GM18909 (cell line): ENCODE results near the gene GLI1.
"Not testable (repeated sequence)": the region's sequence is repeated elsewhere in the genome, so short reads cannot be mapped to it uniquely, and the experiment has no call there.

Source experiments
- ATAC-seq: cut with Tn5 transposase; IDR thresholded peaks from one replicate; pipeline ENCODE4 v1.9.1; 2021; ENCODE audit warnings: mild to moderate bottlenecking; ENCODE audit not compliant: unreplicated experiment, poor library complexity

The GLI1 gene

DNA sequence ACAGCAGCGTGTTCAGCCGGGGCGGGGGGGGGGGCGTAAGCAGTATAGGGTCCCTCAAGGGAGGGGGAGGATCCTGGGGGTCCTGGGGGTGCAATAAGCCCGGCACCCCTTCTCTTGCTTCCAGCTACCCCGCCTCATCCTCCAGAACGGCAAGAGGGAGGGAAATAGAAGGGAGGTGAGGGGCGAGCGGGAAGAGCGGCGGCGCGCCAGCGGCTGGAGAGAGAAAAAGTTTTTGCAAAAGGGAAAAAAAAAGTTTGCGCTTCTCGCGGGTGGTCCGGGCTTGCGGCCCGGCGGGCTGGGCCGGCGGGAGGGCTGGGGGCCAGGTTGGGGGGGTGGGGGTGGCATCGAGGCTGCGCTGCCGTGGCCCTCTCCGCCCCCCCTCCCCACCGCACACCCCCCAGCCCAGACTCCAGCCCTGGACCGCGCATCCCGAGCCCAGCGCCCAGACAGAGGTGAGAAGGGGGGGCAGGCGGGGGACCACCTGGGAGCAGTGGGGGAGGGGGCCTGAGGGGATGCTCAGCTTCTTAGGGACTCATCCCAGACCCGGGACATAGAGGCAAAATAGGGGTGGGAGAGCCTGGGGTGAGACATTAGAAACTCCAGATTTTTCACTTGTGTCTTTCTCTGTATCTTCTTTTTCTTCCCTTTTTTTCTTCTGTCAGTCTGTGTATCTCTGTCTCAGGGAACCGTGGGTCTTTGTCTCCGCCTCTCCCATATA lies at the start of gene GLI1:
GLI1 (plus strand) TSS at position 36 of the 718 bp plus-strand sequence. CDS start 3,907 bp downstream, outside the sequence.
- no peak for ATAC-seq

DNA sequence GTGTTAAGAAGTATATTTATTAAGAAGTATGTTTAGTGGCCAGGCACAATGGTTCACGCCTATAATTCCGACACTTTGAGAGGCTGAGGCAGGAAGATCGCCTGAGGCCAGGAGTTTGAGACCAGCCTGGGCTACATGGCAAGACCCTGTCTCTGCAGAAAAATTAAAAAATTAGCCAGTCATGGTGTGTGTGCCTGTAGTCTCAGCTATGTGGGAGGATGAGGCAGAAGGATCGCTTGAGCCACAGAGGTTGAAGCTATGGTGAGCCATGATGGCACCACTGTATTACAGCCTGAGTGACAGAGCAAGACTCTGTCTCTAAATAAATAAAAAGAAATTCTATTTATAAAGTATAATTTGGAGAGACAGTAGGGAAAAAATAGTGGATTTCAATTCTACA lies 49.1 kb upstream of the GLI1 start:
- no peak for ATAC-seq

DNA sequence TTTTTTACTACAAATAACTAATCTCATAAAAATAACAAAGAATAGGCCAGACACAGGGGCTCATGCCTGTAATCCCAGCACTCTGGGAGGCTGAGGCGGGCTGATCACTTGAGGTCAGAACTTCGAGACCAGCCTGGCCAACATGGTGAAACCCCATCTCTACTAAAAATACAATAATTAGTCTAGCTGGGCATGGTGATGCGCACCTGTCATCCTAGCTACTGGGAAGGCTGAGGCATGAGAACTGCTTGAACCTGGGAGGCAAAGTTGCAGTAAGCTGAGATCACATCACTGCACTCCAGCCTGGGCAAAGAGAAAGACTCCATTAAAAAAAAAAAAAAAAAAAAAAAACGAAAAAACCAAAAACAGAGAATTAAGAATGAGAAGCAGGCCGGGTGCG lies 45.4 kb upstream of the GLI1 start:
- ATAC-seq: not testable (repeated sequence)

DNA sequence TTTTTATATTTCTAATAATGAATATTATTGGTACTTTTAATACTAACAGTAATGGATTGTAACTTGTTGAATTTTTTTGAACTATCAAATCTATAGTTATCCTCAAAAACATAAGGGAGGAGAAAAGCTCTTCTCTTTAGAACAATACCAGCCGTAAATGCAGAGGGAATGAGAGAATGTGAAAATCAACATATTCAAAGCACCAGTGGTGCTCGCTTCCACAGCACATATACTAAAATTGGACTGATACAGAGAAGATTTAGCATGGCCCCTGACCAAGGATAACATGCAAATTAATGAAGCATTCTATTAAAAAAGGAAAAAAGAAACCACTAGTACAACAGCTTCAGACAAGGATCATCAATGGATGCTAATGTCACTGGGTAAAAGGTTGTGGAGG lies 44.5 kb upstream of the GLI1 start:
- ATAC-seq: no peak

DNA sequence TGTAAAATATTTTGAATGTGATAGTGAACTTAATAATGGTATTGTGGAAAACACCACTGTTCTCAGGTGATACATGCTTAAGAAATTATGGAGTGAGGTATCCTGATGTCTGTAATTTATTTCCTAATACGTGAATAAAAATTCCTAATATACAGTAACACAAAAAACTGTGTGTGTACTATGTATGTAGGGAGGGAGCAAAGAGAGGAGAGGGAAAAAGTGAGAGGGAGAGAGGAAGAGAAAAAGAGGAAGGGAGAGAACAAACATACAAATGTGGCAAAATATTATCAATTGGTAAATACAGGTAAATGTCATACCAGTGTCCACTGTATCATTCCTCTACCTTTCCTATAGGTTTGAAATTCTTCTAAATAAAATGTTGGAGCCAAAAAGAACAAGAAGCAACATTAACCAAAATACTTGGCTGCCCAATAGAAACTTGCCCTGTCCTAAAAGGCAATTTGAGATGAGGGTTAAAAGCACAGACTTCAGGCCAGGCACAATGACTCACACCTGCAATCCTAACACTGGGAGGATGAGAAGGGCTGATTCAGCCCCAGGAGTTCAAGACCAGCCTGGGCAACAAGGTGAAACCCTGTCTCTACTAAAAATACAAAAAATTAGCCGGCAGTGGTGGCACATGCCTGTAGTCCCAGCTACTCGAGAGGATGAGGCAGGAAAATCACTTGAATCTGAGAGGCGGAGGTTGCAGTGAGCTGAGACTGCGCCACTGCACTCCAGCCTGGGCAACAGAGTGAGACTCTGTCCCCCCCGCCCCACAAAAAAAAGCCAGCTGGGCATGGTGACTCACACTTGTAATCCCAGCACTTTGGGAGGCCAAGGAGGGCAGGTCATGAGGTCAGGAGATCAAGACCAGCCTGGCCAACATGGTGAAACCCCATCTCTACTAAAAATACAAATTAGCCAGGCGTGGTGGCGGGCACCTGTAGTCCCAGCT lies 43.3 kb upstream of the GLI1 start:
- ATAC-seq: no peak

DNA sequence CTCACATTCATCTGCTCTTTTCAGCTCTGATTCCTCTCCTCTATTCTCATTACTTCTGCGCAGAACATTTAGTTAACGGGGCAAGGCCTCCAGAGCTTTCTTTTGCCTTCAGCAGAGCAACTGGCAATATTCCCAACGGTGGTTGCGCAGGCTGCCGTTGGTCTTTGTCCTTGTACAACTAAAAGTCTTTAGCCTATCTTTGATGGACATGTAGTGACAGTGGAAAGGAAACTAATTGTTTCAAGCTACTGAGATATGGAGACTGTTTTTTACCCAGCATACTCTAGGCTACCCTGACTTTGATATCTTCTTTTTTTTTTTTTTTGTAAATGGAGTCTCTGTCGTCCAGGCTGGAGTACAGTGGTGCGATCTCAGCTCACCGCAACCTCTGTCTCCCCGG lies 41.3 kb upstream of the GLI1 start:
- ATAC-seq: no peak

DNA sequence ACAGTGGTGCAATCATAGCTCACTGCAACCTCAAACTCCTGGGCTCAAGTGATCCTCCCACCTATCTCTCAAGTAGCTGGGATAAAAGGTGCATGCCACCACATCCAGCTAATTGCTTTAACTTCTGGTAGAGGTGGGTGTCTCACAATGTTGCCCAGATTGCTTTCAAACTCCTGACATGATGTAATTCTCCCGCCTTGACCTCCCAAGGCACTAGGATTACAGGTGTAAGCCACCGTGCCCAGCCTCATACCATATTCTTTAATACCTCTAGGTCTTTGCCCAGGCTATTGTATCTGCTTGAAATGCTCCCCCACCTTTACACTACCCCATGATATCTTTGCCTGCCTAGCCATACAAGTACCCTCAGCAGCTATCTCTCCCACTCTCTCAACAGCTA lies 40.1 kb upstream of the GLI1 start:
- ATAC-seq: no peak

DNA sequence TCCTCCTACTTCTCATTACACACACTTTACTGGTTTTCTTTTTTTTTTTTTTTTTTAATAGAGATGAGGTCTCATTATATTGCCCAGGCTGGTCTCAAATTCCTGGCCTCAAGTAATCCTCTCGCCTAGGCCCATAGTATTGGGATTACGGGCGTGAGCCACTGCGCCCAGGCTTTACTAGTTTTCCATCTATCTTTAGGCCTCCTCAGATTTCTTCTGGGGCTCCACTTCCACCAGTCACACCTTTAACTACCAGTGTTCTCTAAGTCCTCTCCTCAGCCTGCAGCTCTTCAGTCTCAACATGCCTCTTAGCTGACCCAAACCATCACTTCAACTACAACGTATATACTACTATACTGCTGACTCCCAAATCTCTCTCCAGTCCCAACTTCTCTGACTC lies 39.1 kb upstream of the GLI1 start:
- ATAC-seq: no peak

DNA sequence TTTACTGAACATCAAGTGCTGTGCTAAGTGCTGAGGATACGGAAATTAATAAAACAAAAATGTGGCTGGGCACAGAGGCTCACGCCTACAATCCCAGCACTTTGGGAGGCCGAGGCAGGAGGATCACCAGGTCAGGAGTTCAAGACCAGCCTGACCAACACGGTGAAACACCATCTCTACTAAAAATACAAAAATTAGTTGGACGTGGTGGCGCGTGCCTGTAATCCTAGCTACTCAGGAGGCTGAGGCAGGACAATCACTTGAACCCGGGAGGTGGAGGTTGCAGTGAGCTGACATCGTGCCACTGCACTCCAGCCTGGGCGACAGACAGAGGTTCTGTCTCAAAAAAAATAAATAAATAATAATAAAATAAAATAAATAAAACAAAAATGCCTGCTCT lies 32.6 kb upstream of the GLI1 start:
- ATAC-seq: not testable (repeated sequence)

DNA sequence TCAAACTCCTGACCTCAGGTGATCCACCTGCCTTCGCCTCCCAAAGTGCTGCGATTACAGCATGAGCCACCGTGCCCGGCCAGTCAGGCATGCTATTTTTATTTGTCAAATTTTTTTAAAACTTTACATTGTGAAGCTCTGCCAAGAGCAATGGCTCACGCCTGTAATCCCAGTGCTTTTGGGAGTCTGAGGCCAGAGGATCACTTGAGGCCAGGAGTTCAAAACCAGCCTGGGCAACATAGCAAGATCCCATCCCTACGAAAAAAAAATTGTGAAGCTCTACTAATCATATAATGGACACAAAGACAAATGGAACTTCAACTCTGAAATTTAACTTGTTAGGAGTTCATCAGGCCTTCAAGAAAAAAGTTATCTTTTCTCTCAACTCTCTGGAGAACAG lies 30.6 kb upstream of the GLI1 start:
- ATAC-seq: no peak

DNA sequence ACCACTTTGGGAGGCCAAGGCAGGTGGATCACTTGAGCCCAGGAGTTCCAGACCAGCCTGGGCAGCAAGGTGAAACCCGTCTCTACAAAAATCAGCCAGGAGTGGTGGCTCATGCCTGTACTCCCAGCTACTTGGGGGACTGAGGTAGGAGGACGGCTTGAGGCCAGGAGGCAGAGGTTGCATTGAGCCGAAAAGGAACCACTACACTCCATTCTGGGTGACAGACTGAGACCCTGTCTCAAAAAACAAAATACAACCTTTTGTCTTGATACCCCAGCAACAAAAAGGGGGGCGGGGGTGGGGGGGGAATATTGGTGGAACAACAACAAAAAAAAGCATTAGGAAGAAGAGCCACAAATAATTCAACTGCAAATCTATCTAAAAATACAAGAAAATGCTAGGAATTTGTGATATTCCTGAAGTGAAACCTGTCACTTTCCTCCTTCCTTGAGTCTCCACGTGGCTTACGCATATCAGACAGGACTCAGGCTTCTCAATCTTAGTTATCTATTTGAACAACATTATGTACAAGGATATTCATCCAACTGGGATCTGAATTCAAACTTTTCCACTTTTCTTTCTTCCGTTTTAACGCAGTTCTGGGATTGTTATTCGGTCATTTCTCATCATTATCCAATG lies 30.0 kb upstream of the GLI1 start:
- ATAC-seq: no peak

DNA sequence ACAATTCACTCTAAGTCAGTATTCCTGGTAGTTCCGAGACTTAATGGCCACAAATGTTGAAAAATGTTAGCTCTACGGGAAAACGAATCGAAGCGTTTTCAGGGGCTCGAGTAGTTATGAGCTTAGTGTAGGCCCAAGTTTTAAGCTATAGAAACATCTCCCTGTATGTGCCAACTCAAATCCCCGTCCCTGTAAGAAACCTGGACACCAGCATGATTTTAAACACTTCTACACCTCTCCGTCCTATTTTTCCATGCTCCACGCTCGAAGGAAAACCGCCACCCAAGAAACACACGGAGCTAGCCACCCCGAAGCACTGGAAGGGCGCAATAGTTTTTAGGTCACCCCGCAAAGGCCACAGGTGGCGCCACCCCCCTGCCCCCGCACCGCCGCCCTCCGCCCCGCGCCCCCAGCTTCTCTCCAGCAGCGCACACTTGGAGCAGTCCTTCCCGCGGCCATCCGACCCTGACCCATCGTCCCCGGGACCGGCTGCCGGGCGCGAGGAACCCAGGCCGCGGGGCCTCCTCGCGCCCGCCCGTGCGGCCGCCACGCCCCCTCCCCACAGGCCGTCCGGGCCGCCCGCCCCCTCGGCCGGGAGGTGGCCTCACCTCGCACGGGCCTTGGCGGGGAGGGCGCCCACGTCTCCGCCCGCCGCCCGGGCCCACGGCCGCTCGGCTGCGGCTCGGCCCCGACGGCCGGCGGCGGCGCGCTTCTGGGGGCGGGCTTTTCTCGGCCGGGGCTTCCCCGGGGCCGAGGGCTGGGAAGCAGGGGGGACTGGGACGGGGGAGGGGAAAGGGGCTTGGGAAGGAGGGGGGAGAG lies 29.3 kb upstream of the GLI1 start:
- peak; percentile 59 for ATAC-seq

DNA sequence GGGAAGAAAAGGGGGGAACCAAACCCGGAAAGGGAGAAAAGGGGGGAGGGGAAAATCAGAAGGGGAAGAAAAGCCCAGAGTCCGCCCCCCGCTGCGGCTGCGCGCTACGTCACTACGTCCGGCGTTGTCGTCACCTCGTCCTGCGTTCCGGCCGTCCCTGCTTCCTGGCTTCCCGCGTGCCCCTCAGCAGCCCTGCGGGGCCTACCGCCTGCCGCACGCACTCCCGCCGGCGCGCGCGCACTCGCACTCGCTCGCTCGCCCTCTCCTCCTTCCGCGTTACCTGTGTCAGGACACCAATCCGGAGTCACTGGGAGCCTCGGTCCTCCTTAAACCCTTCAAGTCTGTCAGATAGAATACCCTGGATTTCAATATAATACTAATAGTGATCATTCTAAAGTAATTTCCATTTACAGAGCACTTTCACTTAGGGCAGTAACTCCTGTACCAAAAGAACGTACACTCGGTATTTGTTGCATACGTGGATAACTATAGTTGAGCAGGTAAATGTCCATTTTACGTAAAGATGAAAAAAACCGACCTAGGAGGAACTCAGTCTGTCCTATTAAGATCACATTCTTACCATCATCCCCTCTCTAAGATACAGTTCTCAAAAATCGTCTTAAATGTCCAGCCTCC lies 28.5 kb upstream of the GLI1 start, which contains the start of gene R3HDM2:
R3HDM2 (minus strand) TSS at position 113 of the 636 bp plus-strand sequence. CDS start 120,615 bp downstream, outside the sequence.
- ATAC-seq: peak; percentile 95

DNA sequence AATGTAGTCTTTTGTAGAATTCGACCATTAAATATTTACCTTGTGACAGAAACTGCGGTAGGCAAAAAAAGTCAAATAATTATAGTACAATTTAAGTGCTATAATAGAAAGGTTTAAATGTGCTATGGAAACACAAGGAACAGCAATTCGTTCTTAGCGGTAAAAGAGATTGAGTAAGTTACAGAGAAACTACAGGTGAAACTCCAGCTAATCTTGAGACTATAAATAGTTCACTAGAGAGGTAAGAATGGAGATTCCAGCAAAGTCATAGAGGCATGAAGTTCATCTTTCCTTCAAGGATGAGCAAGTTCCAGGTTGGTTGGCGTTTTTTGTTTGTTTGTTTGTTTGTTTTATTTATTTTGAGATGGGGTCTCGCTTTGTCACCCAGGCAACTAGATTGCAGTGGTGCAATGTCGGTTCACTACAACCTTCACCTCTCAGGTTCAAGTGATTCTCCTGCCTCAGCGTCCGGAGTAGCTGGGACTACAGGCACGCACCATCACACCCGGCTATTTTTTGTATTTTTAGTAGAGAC lies 27.9 kb upstream of the GLI1 start:
- no peak for ATAC-seq

DNA sequence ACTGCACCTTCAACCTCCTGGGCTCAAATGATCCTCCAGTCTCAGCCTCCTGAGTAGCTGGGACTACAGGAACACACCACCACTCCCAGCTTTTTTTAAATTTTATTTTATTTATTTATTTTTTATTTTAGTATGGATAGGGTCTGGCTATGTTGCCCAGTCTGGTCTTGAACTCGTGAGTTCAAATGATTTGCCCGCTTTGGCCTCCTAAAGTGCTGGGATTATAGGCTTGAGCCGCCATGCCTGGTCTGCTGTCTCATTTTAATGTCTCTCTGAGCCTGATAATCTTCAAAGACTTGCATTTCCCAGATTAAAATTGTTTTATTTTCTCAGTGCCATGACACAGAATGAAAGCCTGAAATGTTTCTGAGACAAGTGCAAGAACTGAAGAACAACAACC lies 26.2 kb upstream of the GLI1 start:
- no peak for ATAC-seq

DNA sequence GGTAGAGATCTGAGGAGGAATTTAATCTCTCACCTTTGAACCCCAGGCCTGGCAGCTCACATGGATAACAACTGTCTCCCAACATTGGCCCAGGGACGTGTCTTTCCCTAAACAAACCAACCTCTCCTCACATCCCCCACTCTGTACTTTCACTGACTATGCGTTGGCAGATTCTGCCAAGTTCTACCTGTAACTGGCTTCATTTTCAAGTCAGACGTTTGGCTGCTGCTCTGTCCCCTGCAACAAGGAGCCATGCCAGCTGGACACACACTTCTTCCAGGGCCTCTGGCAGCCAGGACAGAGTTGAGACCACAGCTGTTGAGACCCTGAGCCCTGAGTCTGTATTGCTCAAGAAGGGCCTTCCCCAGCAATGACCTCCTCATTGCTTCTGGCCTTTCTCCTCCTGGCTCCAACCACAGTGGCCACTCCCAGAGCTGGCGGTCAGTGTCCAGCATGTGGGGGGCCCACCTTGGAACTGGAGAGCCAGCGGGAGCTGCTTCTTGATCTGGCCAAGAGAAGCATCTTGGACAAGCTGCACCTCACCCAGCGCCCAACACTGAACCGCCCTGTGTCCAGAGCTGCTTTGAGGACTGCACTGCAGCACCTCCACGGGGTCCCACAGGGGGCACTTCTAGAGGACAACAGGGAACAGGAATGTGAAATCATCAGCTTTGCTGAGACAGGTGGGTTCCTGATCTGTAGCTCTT lies 24.9 kb upstream of the GLI1 start, which contains the start of gene INHBC:
INHBC (plus strand) TSS at position 268 of the 707 bp plus-strand sequence; CDS start at position 371, 103 bp downstream.
- ATAC-seq: no peak

DNA sequence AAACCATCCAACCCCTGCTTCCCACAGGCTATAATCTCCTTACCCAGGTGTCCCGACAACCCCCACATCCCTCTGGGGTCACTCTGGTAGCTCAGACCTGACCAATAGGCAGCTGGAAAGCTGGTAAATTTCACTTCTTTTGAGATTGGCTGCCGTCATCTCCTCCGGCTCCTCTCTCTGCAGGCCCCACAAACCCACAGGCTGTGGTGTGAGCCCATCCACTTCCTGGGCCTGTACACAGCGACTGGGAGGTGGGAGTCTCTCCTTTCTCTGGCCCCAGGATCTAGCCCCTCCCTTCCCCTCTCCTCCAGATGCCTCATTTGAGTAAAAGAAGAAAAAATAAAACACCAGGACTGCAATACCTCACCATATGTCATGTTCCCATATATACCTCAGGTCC lies 24.3 kb upstream of the GLI1 start:
- ATAC-seq: no peak

DNA sequence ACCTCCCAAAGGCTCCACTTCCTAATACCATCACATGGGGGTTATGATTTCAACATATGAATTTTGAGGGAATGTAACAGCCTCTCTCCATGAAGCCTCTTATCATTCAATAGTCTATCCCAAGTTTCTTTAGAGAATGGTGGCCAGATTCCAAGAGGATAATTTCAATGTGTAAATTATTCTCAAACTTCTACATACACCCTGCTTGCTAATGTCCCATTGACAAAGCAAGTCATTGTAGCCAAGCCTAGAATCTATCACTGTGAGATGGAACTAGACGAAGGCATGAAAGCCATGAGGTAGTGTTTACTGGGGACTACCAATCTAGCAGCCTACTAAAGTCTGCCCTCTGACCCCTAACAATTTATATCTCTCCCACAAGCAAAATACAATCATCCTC lies 21.2 kb upstream of the GLI1 start:
- no peak for ATAC-seq
